Karpas-422 (cell line): ENCODE results near the gene NDUFA11. TPM values are rescaled to one million over a fixed set of nuclear protein-coding genes. Genes with fewer than 3 reads are reported as not detected.

ENCODE experiments used
- DNase-seq: peaks from one replicate; pipeline ENCODE4 v3.0.0-alpha.2; 2015
- H2AFZ ChIP-seq: fragments of 200-600 bp; sonication (generic); 2 replicates; pipeline ENCODE4 v1.6.1; 2014; ENCODE audit warnings: antibody characterized with exemption, low read length, mixed read lengths
- H3K27ac ChIP-seq: fragments of 200-600 bp; sonication (generic); 2 replicates; pipeline ENCODE4 v1.5.1; 2014; ENCODE audit warnings: mild to moderate bottlenecking, low read length, moderate library complexity
- H3K27me3 ChIP-seq: fragments of 200-600 bp; sonication (generic); 2 replicates; pipeline ENCODE4 v1.6.1; 2014; ENCODE audit warnings: low read length, mixed read lengths
- H3K36me3 ChIP-seq: fragments of 200-600 bp; sonication (generic); 2 replicates; pipeline ENCODE4 v1.6.1; 2014; ENCODE audit warnings: low read length, mixed read lengths; ENCODE audit not compliant: insufficient read depth
- H3K4me1 ChIP-seq: fragments of 200-600 bp; sonication (generic); 2 replicates; pipeline ENCODE4 v1.6.1; 2014; ENCODE audit warnings: mild to moderate bottlenecking, low read length, mixed read lengths
- H3K4me2 ChIP-seq: fragments of 200-600 bp; sonication (generic); 2 replicates; pipeline ENCODE4 v1.6.1; 2014; ENCODE audit warnings: low read length, low read depth, mild to moderate bottlenecking; ENCODE audit not compliant: poor library complexity, severe bottlenecking
- H3K4me3 ChIP-seq: fragments of 200-600 bp; sonication (generic); 2 replicates; pipeline ENCODE4 v1.5.1; 2014; ENCODE audit warnings: mild to moderate bottlenecking, antibody characterized with exemption, low read length, mixed read lengths
- H3K79me2 ChIP-seq: fragments of 200-600 bp; sonication (generic); 2 replicates; pipeline ENCODE4 v1.6.1; 2014; ENCODE audit warnings: mild to moderate bottlenecking, low read length, mixed read lengths
- H3K9ac ChIP-seq: fragments of 200-600 bp; sonication (generic); 2 replicates; pipeline ENCODE4 v1.6.0; 2014; ENCODE audit warnings: low read length
- H3K9me2 ChIP-seq: fragments of 200-600 bp; sonication (generic), shearing (Covaris generic); replicated peaks from 2 replicates; pipeline ENCODE4 v1.6.0; 2014; ENCODE audit warnings: mild to moderate bottlenecking, low read length, moderate library complexity; ENCODE audit not compliant: insufficient read depth
- H3K9me3 ChIP-seq: fragments of 300-700, 200-600 bp; sonication (generic); 2 replicates; pipeline ENCODE4 v1.6.1; 2014; ENCODE audit warnings: low read length, mixed read lengths
- H4K20me1 ChIP-seq: fragments of 200-600 bp; sonication (generic); 2 replicates; pipeline ENCODE4 v1.6.1; 2014; ENCODE audit warnings: mild to moderate bottlenecking, antibody characterized with exemption, low read length, low read depth; ENCODE audit not compliant: insufficient read depth
- total RNA-seq: library from RNA; depleted of rRNA; stranded (reverse); fragments of >200 nt; shearing (Covaris generic); gene quantifications from 2 replicates; pipeline ENCODE4 v1.2.3, GENCODE V29; 2014; ENCODE audit warnings: low replicate concordance

NDUFA11 gene
- total RNA-seq, 1 experiment from 2014 or later: 217 TPM

GRCh38 chr19:5934774-5935472 lies 31.3 kb upstream of the NDUFA11 start:
- H3K4me2 ChIP-seq: no peak overlapping the region
- H3K27me3 ChIP-seq: no peaks in the 10 kb centered on the region
- no peaks in the 10 kb centered on the region for H3K9me2 ChIP-seq
- no peaks in the 10 kb centered on the region for H3K9me3 ChIP-seq
- no peak overlapping the region for H3K9ac ChIP-seq
- no peaks in the 10 kb centered on the region for H3K36me3 ChIP-seq
- no peak overlapping the region for H3K4me3 ChIP-seq
- H2AFZ ChIP-seq: no peak overlapping the region
- no peaks in the 10 kb centered on the region for H3K4me1 ChIP-seq
- H4K20me1 ChIP-seq: 0 out of 2 replicates have a peak, but pooled peaks cover 9% of the 10 kb centered on the region
- peaks cover 27% of the 10 kb centered on the region for H3K79me2 ChIP-seq
- DNase-seq: no peak
- no peak overlapping the region for H3K27ac ChIP-seq

- DNase-seq: no peak
- H3K27me3 ChIP-seq: no peaks in the 10 kb centered on the region
- no peaks in the 10 kb centered on the region for H3K9me3 ChIP-seq
- H3K79me2 ChIP-seq: peaks cover 24% of the 10 kb centered on the region
- H4K20me1 ChIP-seq: 0 out of 2 replicates have a peak, but pooled peaks cover 9% of the 10 kb centered on the region
- no peak overlapping the region for H2AFZ ChIP-seq
- no peaks in the 10 kb centered on the region for H3K9me2 ChIP-seq
- H3K36me3 ChIP-seq: no peaks in the 10 kb centered on the region
- H3K4me3 ChIP-seq: no peak overlapping the region
- H3K9ac ChIP-seq: no peak overlapping the region
- H3K4me2 ChIP-seq: no peak overlapping the region
- H3K4me1 ChIP-seq: no peaks in the 10 kb centered on the region
- no peak overlapping the region for H3K27ac ChIP-seq
Observed at GRCh38 chr19:5934069-5934401, 30.4 kb upstream of the NDUFA11 start.

GRCh38 chr19:5933391-5934068 lies 29.9 kb upstream of the NDUFA11 start:
- 0 out of 2 replicates have a peak, but pooled peaks cover 9% of the 10 kb centered on the region for H4K20me1 ChIP-seq
- peaks cover 2% of the 10 kb centered on the region; the same call in 1 of the 2 replicates for H3K36me3 ChIP-seq
- no peak for DNase-seq
- peaks cover 23% of the 10 kb centered on the region for H3K79me2 ChIP-seq
- H3K9me2 ChIP-seq: no peaks in the 10 kb centered on the region
- H3K4me2 ChIP-seq: no peak overlapping the region
- no peak overlapping the region for H2AFZ ChIP-seq
- H3K4me3 ChIP-seq: no peak overlapping the region
- no peak overlapping the region for H3K27ac ChIP-seq
- H3K4me1 ChIP-seq: no peaks in the 10 kb centered on the region
- H3K9ac ChIP-seq: no peak overlapping the region
- no peaks in the 10 kb centered on the region for H3K9me3 ChIP-seq
- H3K27me3 ChIP-seq: no peaks in the 10 kb centered on the region

GRCh38 chr19:5932609-5933262 lies 29.1 kb upstream of the NDUFA11 start:
- H4K20me1 ChIP-seq: 0 out of 2 replicates have a peak, but pooled peaks cover 9% of the 10 kb centered on the region
- H3K9ac ChIP-seq: no peak overlapping the region
- no peaks in the 10 kb centered on the region for H3K4me1 ChIP-seq
- H3K4me3 ChIP-seq: no peak overlapping the region
- no peaks in the 10 kb centered on the region for H3K27me3 ChIP-seq
- H3K27ac ChIP-seq: no peak overlapping the region
- peaks cover 10% of the 10 kb centered on the region; the same call in 1 of the 2 replicates for H3K36me3 ChIP-seq
- H3K79me2 ChIP-seq: peaks cover 23% of the 10 kb centered on the region
- DNase-seq: no peak
- no peaks in the 10 kb centered on the region for H3K9me3 ChIP-seq
- no peak overlapping the region for H3K4me2 ChIP-seq
- H2AFZ ChIP-seq: no peak overlapping the region
- H3K9me2 ChIP-seq: no peaks in the 10 kb centered on the region

- H3K9me3 ChIP-seq: no peaks in the 10 kb centered on the region
- H3K9me2 ChIP-seq: no peaks in the 10 kb centered on the region
- 0 out of 2 replicates have a peak, but pooled peaks cover 9% of the 10 kb centered on the region for H4K20me1 ChIP-seq
- H3K79me2 ChIP-seq: peaks cover 20% of the 10 kb centered on the region
- no peak overlapping the region for H3K4me3 ChIP-seq
- no peak overlapping the region for H3K9ac ChIP-seq
- H2AFZ ChIP-seq: no peak overlapping the region
- H3K27ac ChIP-seq: no peak overlapping the region
- H3K4me1 ChIP-seq: no peaks in the 10 kb centered on the region; the same call in 1 of the 2 replicates
- DNase-seq: no peak
- no peak overlapping the region for H3K4me2 ChIP-seq
- peaks cover 13% of the 10 kb centered on the region; the same call in 1 of the 2 replicates for H3K36me3 ChIP-seq
- H3K27me3 ChIP-seq: no peaks in the 10 kb centered on the region
Observed at GRCh38 chr19:5932146-5932545, 28.6 kb upstream of the NDUFA11 start.

- no peaks in the 10 kb centered on the region for H3K27me3 ChIP-seq
- H3K4me1 ChIP-seq: no peaks in the 10 kb centered on the region; the same call in 1 of the 2 replicates
- no peak overlapping the region for H3K9ac ChIP-seq
- H3K27ac ChIP-seq: no peak overlapping the region
- no peaks in the 10 kb centered on the region for H3K9me3 ChIP-seq
- DNase-seq: no peak
- no peak overlapping the region for H3K4me3 ChIP-seq
- 0 out of 2 replicates have a peak, but pooled peaks cover 7% of the 10 kb centered on the region for H4K20me1 ChIP-seq
- peaks cover 13% of the 10 kb centered on the region for H3K79me2 ChIP-seq
- H3K36me3 ChIP-seq: peaks cover 15% of the 10 kb centered on the region; the same call in 1 of the 2 replicates
- no peak overlapping the region for H3K4me2 ChIP-seq
- no peaks in the 10 kb centered on the region for H3K9me2 ChIP-seq
- no peak overlapping the region for H2AFZ ChIP-seq
Observed at GRCh38 chr19:5931251-5931650, 27.7 kb upstream of the NDUFA11 start.

GRCh38 chr19:5929625-5930024 lies 26.0 kb upstream of the NDUFA11 start:
- H3K9me3 ChIP-seq: no peaks in the 10 kb centered on the region
- peaks cover 15% of the 10 kb centered on the region; the same call in 1 of the 2 replicates for H3K36me3 ChIP-seq
- H3K4me3 ChIP-seq: no peak overlapping the region
- H3K27me3 ChIP-seq: no peaks in the 10 kb centered on the region
- no peaks in the 10 kb centered on the region for H3K9me2 ChIP-seq
- no peak overlapping the region for H3K4me2 ChIP-seq
- H3K4me1 ChIP-seq: no peaks in the 10 kb centered on the region; the same call in 1 of the 2 replicates
- H3K9ac ChIP-seq: no peak overlapping the region
- H3K79me2 ChIP-seq: 0 out of 2 replicates have a peak, but pooled peaks cover 5% of the 10 kb centered on the region
- H4K20me1 ChIP-seq: peaks cover 4% of the 10 kb centered on the region; the same call in 1 of the 2 replicates
- H2AFZ ChIP-seq: no peak overlapping the region
- no peak for DNase-seq
- no peak overlapping the region for H3K27ac ChIP-seq

GRCh38 chr19:5929179-5929578 lies 25.6 kb upstream of the NDUFA11 start:
- Histone ChIP-seq H3K9me2 (no peaks in the 10 kb centered on the region), H3K27ac (no peak overlapping the region), H3K9me3 (no peaks in the 10 kb centered on the region), H3K9ac (no peak overlapping the region), H3K4me3 (no peak overlapping the region), H3K4me1 (no peaks in the 10 kb centered on the region; the same call in 1 of the 2 replicates), H3K79me2 (0 out of 2 replicates have a peak, but pooled peaks cover 4% of the 10 kb centered on the region), H2AFZ (no peak overlapping the region), H3K27me3 (no peaks in the 10 kb centered on the region), H3K36me3 (peaks cover 18% of the 10 kb centered on the region; the same call in 1 of the 2 replicates), H4K20me1 (peaks cover 4% of the 10 kb centered on the region; the same call in 1 of the 2 replicates), H3K4me2 (no peak overlapping the region)
- no peak for DNase-seq
